IMR-90 (cell line): Measurements from ENCODE around the gene NT5DC2. TPM values are rescaled to one million over a fixed set of nuclear protein-coding genes. Genes with fewer than 3 reads are reported as not detected.

Experiments used
- ATAC-seq: fragments of 200-7000 bp; cut with Tn5 transposase; 2 replicates; pipeline ENCODE4 v1.9.1; 2020; ENCODE audit warnings: low read depth, mild to moderate bottlenecking, moderate library complexity
- BruUV-seq: library from RNA; stranded (reverse); fragments of 400-500 nt; replicated peaks from 2 replicates; lab custom pipeline; 2021; lab: Mats Ljungman, UMichigan
- CTCF ChIA-PET: fragments of 300-600 bp; formaldehyde crosslinking; extraction: SDS; loops from one replicate; lab custom pipeline; 2021; ENCODE audit warnings: antibody characterized with exemption; lab: Yijun Ruan, JAX
- POLR2A ChIA-PET: fragments of 300-600 bp; sonication (Branson Sonifier 250); formaldehyde crosslinking; loops from one replicate; lab custom pipeline; 2022; ENCODE audit warnings: antibody characterized with exemption; ENCODE audit not compliant: unreplicated experiment; lab: Charles Lee
- DNase-seq: peaks from one replicate; pipeline ENCODE4 v3.0.0; 2013
- H2AFZ ChIP-seq: replicated peaks from 2 replicates; pipeline ENCODE3; 2013; ENCODE audit warnings: low read length, mild to moderate bottlenecking; ENCODE audit not compliant: poor library complexity
- H2AK5ac ChIP-seq: 2 replicates; pipeline ENCODE4 v1.6.1; 2013; ENCODE audit warnings: low read depth, low read length, inconsistent platforms
- H2AK9ac ChIP-seq: replicated peaks from 2 replicates; pipeline ENCODE3; 2013; ENCODE audit warnings: mild to moderate bottlenecking, low read depth, low read length, moderate library complexity; ENCODE audit not compliant: poor library complexity
- H2BK120ac ChIP-seq: 2 replicates; pipeline ENCODE4 v1.6.1; 2013; ENCODE audit warnings: low read depth, low read length, inconsistent platforms
- H2BK15ac ChIP-seq: 3 replicates; pipeline ENCODE4 v1.6.1; 2013; ENCODE audit warnings: low read depth, low read length, inconsistent platforms
- H2BK20ac ChIP-seq: 2 replicates; pipeline ENCODE4 v1.6.1; 2013; ENCODE audit warnings: low read depth, mild to moderate bottlenecking, inconsistent platforms, low read length, moderate library complexity
- H2BK5ac ChIP-seq: 2 replicates; pipeline ENCODE4 v1.6.1; 2013; ENCODE audit warnings: mild to moderate bottlenecking, low read depth, low read length, inconsistent platforms; ENCODE audit not compliant: poor library complexity, severe bottlenecking
- H3K14ac ChIP-seq: replicated peaks from 2 replicates; pipeline ENCODE4 v1.6.1; 2013; ENCODE audit warnings: low read depth, low read length, inconsistent platforms
- H3K18ac ChIP-seq: 2 replicates; pipeline ENCODE4 v1.6.1; 2013; ENCODE audit warnings: low read depth, low read length, control low read depth
- H3K23ac ChIP-seq: 2 replicates; pipeline ENCODE4 v1.6.1; 2013; ENCODE audit warnings: low read depth, low read length, inconsistent platforms
- H3K27ac ChIP-seq: 2 replicates; pipeline ENCODE4 v1.5.1; 2013; ENCODE audit warnings: mild to moderate bottlenecking, control low read depth, low read length; ENCODE audit not compliant: insufficient read depth
- H3K27me3 ChIP-seq: 2 replicates; pipeline ENCODE4 v1.6.1; 2013; ENCODE audit warnings: low read length; ENCODE audit not compliant: control insufficient read depth, insufficient read depth
- H3K36me3 ChIP-seq: 2 replicates; pipeline ENCODE4 v1.6.1; 2013; ENCODE audit warnings: low read length, mixed read lengths; ENCODE audit not compliant: control insufficient read depth, insufficient read depth
- H3K4ac ChIP-seq: 2 replicates; pipeline ENCODE4 v1.6.1; 2013; ENCODE audit warnings: low read depth, low read length, inconsistent platforms
- H3K4me1 ChIP-seq: 2 replicates; pipeline ENCODE4 v1.6.1; 2013; ENCODE audit warnings: low read length, mixed read lengths; ENCODE audit not compliant: control insufficient read depth, insufficient read depth
- H3K4me2 ChIP-seq: 2 replicates; pipeline ENCODE4 v1.6.1; 2013; ENCODE audit warnings: low read depth, mild to moderate bottlenecking, control low read depth, low read length, moderate library complexity
- H3K4me3 ChIP-seq: 2 replicates; pipeline ENCODE4 v1.5.1; 2013; ENCODE audit warnings: low read depth, mild to moderate bottlenecking, control low read depth, low read length, moderate library complexity; ENCODE audit not compliant: insufficient read depth
- H3K56ac ChIP-seq: 2 replicates; pipeline ENCODE4 v1.6.1; 2013; ENCODE audit warnings: low read length, inconsistent platforms; ENCODE audit not compliant: insufficient read depth; ENCODE audit errors: extremely low read depth
- H3K79me1 ChIP-seq, 2 experiments: 2 replicates each; pipeline ENCODE4 v1.6.1; 2013; ENCODE audit warnings: low read length in 2 of 2, inconsistent platforms in 1 of 2, low read depth in 1 of 2
- H3K9ac ChIP-seq: 2 replicates; pipeline ENCODE4 v1.6.1; 2013; ENCODE audit warnings: low read depth, low read length, control low read depth
- H3K9me1 ChIP-seq: 2 replicates; pipeline ENCODE4 v1.6.1; 2013; ENCODE audit warnings: low read length, inconsistent platforms; ENCODE audit not compliant: insufficient read depth
- H3K9me3 ChIP-seq: 2 replicates; pipeline ENCODE4 v1.6.1; 2013; ENCODE audit warnings: low read length; ENCODE audit not compliant: control insufficient read depth, insufficient read depth
- H4K20me1 ChIP-seq: 2 replicates; pipeline ENCODE4 v1.6.1; 2013; ENCODE audit warnings: low read length, inconsistent platforms; ENCODE audit not compliant: insufficient read depth
- H4K5ac ChIP-seq: 2 replicates; pipeline ENCODE4 v1.6.1; 2013; ENCODE audit warnings: mild to moderate bottlenecking, low read depth, low read length, control low read depth
- H4K8ac ChIP-seq, 2 experiments: 2 replicates each; pipeline ENCODE4 v1.6.1; 2013; ENCODE audit warnings: low read depth in 2 of 2, low read length in 2 of 2, control low read depth in 1 of 2, inconsistent platforms in 1 of 2
- H4K91ac ChIP-seq: 2 replicates; pipeline ENCODE4 v1.6.1; 2013; ENCODE audit warnings: low read depth, low read length, inconsistent platforms; ENCODE audit not compliant: insufficient read depth
- BHLHE40 ChIP-seq: fragments of 150-350 bp; IDR thresholded peaks from 2 replicates; pipeline ENCODE4 v1.6.1; 2016; ENCODE audit warnings: mild to moderate bottlenecking, low read depth, low read length
- CEBPB ChIP-seq: IDR thresholded peaks from 2 replicates; pipeline ENCODE4 v1.6.1; 2012; ENCODE audit warnings: low read depth, low read length, improper control_type of control experiment
- CHD1 ChIP-seq: IDR thresholded peaks from 2 replicates; pipeline ENCODE4 v1.6.1; 2012; ENCODE audit warnings: low read depth, low read length, improper control_type of control experiment
- CTCF ChIP-seq: conservative IDR thresholded peaks from 2 replicates; pipeline ENCODE4 v1.5.1; 2012; ENCODE audit warnings: mild to moderate bottlenecking, low read depth, low read length, improper control_type of control experiment
- ELK1 ChIP-seq: fragments of 150-350 bp; IDR thresholded peaks from 2 replicates; pipeline ENCODE4 v1.6.1; 2016; ENCODE audit warnings: low read depth, mild to moderate bottlenecking, low read length, moderate library complexity, borderline replicate concordance
- FOS ChIP-seq: fragments of 150-350 bp; IDR thresholded peaks from 2 replicates; pipeline ENCODE4 v1.6.1; 2016; ENCODE audit warnings: low read depth, low read length
- MAFK ChIP-seq: IDR thresholded peaks from 2 replicates; pipeline ENCODE4 v1.6.1; 2012; ENCODE audit warnings: low read depth, low read length, improper control_type of control experiment
- MAZ ChIP-seq: IDR thresholded peaks from 2 replicates; pipeline ENCODE4 v1.6.1; 2012; ENCODE audit warnings: low read depth, mild to moderate bottlenecking, low read length, improper control_type of control experiment, moderate library complexity, borderline replicate concordance
- MXI1 ChIP-seq: IDR thresholded peaks from 2 replicates; pipeline ENCODE4 v1.6.1; 2012; ENCODE audit warnings: low read depth, mild to moderate bottlenecking, low read length, moderate library complexity, borderline replicate concordance
- NFE2L2 ChIP-seq: fragments of 150-350 bp; IDR thresholded peaks from 2 replicates; pipeline ENCODE4 v1.6.1; 2016; ENCODE audit warnings: low read depth, mild to moderate bottlenecking, low read length
- POLR2A ChIP-seq: IDR thresholded peaks from 2 replicates; pipeline ENCODE4 v1.6.1; 2012; ENCODE audit warnings: mild to moderate bottlenecking, low read depth, low read length
- RAD21 ChIP-seq: IDR thresholded peaks from 2 replicates; pipeline ENCODE4 v1.6.1; 2012; ENCODE audit warnings: low read length, improper control_type of control experiment
- RCOR1 ChIP-seq: IDR thresholded peaks from 2 replicates; pipeline ENCODE4 v1.6.1; 2012; ENCODE audit warnings: mild to moderate bottlenecking, low read length, improper control_type of control experiment; ENCODE audit not compliant: insufficient replicate concordance
- RFX5 ChIP-seq: IDR thresholded peaks from 2 replicates; pipeline ENCODE4 v1.8.0; 2012; ENCODE audit warnings: low read depth, mild to moderate bottlenecking, low read length, moderate library complexity
- SMC3 ChIP-seq: fragments of 150-350 bp; IDR thresholded peaks from 2 replicates; pipeline ENCODE4 v1.6.1; 2016; ENCODE audit warnings: low read depth, mild to moderate bottlenecking, antibody characterized with exemption, low read length, moderate library complexity
- USF2 ChIP-seq: fragments of 150-350 bp; IDR thresholded peaks from 2 replicates; pipeline ENCODE4 v1.6.1; 2017; ENCODE audit warnings: mild to moderate bottlenecking, antibody characterized with exemption, low read length, low read depth
- WGBS, 2 experiments: methylation state at CpG; one replicate each; pipeline versions ENCODE4 v1.1.5 to v1.1.7; 2013; ENCODE audit warnings: missing lambda C conversion rate in 2 of 2; ENCODE audit not compliant: insufficient read length in 1 of 2; ENCODE audit errors: extremely low coverage in 2 of 2; 5-methylcytosine and 5-hydroxymethylcytosine counted together
- dilution Hi-C: fragments of 300-500 bp; cut with HindIII; formaldehyde crosslinking; loops from one replicate; pipeline ENCODE4 v1.14.3; 2018; ENCODE audit warnings: low sequenced_read_pairs; ENCODE audit not compliant: unreplicated experiment
- in situ Hi-C: fragments of 300-500 bp; cut with MboI; formaldehyde crosslinking; loops from 3 replicates; pipeline ENCODE4 v1.14.3; 2019; ENCODE audit warnings: low sequenced_read_pairs, inconsistent platforms, mixed read lengths
- intact Hi-C: fragments of 100-400 bp; cut with micrococcal nuclease; formaldehyde crosslinking; loops from 2 replicates; pipeline ENCODE4 v1.10.0; 2022
- polyA plus RNA-seq, 3 experiments: library from polyadenylated mRNA; depleted of rRNA; stranded (reverse); fragments of >200 nt; gene quantifications; 2 replicates each; pipeline ENCODE4 v1.2.3, GENCODE V29; 2012; ENCODE audit warnings: low replicate concordance in 1 of 3
- total RNA-seq: library from RNA; depleted of rRNA; stranded (reverse); fragments of >200 nt; gene quantifications from 2 replicates; pipeline ENCODE4 v1.2.3, GENCODE V29; 2012

The NT5DC2 gene
- total and polyA plus RNA-seq, 2 of the 4 experiments (the other 2 are of a cell fraction): 161 to 200 TPM

- Histone ChIP-seq H3K18ac (no peak overlapping the region), H3K4ac (0 out of 2 replicates have a peak overlapping the region, but pooled peaks have one; percentile 47), H2AK5ac (no peak overlapping the region; the same call in 1 of the 2 replicates), H3K9me1 (no peaks in the 10 kb centered on the region; the same call in 1 of the 2 replicates), H2BK20ac (no peak overlapping the region; the same call in 1 of the 2 replicates), H2BK120ac (no peak overlapping the region), H4K5ac (no peak overlapping the region), H3K4me2 (no peak overlapping the region), H3K79me1 (peaks cover 3 to 23% of the 10 kb centered on the region in 2 experiments; a peak in 3 of 4 replicates), H3K9me3 (no peaks in the 10 kb centered on the region), H3K4me3 (no peak overlapping the region), H3K27ac (no peak overlapping the region), H4K20me1 (no peaks in the 10 kb centered on the region), H3K56ac (no peak overlapping the region), H2AK9ac (no peak overlapping the region), H3K27me3 (no peaks in the 10 kb centered on the region), H2BK5ac (peak overlapping the region; percentile 64), H3K14ac (no peak overlapping the region), H3K23ac (no peak overlapping the region), H3K4me1 (peaks cover 4% of the 10 kb centered on the region), H2BK15ac (peak overlapping the region; percentile 56; the same call in 1 of the 3 replicates), H4K91ac (no peak overlapping the region), H4K8ac (peak overlapping the region in 1 of 2 experiments; percentile 70; a peak in 2 of 4 replicates), H3K36me3 (peaks cover 13% of the 10 kb centered on the region), H2AFZ (no peak overlapping the region), H3K9ac (no peak overlapping the region)
- POLR2A ChIA-PET: no interaction called here
- dilution Hi-C loops (no loop called here), intact Hi-C loops (no loop called here), in situ Hi-C loops (no loop called here)
- peak; percentile 54 for DNase-seq
- CTCF ChIA-PET: interaction anchor here (0.7 kb wide), 1 partner anchor 18 kb away, joined by 4 read pairs; no protein-coding TSS in a partner anchor
- BruUV-seq: no TSS peak
- WGBS, 2 experiments: 80% methylated on average over 3 of the region's 4 CpGs; no CpG with 5 or more reads in 1 of the 2 experiments
- TF ChIP-seq SMC3 (no peak), ELK1 (no peak), BHLHE40 (no peak; the same call in 1 of the 2 replicates), RFX5 (no peak), CTCF (no peak), RAD21 (no peak), FOS (no peak), MXI1 (no peak), MAZ (no peak), CEBPB (no peak), POLR2A (no peak), RCOR1 (no peak), NFE2L2 (no peak), USF2 (no peak), CHD1 (no peak), MAFK (no peak)
- ATAC-seq: peak; percentile 85
These were observed 36.4 kb upstream of the NT5DC2 start for GRCh38 chr3:52570076-52570475.
